NCI-H2081 treated with DMSO at 0.1 percent for 48 hours (cell line): ENCODE measurements around the gene LMO7.

Source experiments
- DNase-seq: peaks from one replicate; lab custom pipeline; 2025; lab: John Stamatoyannopoulos, UW

LMO7 gene

DNA sequence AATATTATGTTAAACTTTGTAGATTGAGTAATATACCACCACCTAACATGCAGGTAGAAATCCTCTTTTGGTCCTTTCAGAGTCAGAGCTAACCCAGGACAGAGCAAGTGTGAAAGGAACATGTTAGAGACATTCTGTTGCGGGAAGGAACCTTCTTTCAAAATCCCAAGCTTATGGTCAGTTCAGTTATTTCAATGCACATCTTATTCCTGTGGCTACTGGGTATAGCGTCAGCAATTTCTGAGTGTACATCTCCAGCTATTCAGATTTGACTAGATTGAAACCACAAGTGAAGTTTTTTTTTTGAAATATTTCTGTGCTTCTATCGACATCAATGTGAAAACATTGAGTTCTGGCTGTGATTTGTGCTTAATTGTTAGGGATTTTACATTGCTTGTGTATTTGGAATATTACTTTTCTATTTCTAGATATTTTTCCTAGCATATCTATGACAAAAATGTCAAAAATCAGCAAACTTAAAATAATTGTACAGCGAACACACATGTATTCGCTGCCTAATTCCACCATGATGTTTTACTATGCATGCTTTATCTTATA lies 165.3 kb downstream of the LMO7 start:
- DNase-seq = no peak

DNA sequence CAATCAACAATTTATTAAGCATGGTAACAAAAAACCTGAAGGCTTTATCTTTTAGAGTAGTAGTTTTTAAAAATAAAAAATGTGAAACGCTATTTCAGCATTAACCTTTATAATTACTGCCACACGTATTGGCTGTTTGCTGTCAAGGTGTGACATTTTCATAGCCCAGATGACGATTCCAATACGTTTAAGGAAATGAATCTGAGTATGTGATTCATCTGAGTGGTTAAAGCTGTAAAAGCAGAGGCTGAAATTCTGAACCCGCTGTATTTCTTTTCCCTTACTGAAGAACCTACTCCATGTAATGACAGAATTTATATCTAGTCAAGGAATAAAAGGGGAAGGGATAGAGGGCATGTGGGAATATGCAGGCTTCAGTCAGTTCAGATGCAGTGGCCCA lies 166.0 kb downstream of the LMO7 start:
- DNase-seq = no peak

DNA sequence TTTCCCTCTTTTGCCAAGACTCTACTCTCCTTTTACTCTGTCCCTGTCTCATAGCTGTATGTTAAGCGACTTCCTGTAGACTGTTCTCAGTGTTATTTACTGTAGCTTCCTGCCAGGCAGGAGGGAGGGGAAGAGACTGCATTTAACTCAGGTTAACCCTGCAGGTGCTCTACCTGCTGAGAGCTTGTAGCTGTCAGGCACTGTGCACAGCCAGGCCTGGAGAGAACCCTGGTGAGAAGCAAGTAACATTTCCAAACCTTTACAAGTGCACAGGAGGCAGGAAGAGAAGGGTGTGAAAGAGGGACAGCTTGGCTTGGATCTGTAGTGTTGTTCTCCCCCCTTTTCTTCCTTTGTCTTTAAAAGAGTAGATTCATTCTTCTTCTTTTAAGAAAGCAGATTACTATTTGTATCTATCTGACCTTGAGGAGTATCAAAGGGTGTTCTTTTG lies 167.1 kb downstream of the LMO7 start:
- DNase-seq = peak; percentile 44

DNA sequence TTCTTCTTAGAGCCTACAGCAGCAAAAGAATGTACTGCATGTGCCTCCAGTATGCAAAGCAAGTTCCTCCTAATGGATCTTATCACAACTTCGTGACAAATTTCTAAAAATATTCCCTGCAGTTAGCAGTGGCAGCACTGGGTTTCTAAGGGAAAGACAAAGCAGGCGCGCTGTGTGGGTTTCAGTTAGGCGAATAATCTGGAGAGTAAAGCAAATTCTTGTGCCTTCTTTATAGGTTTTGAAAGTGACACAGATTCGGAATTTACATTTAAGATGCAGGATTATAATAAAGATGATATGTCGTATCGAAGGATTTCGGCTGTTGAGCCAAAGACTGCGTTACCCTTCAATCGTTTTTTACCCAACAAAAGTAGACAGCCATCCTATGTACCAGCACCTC lies 167.9 kb downstream of the LMO7 start:
- no peak for DNase-seq

DNA sequence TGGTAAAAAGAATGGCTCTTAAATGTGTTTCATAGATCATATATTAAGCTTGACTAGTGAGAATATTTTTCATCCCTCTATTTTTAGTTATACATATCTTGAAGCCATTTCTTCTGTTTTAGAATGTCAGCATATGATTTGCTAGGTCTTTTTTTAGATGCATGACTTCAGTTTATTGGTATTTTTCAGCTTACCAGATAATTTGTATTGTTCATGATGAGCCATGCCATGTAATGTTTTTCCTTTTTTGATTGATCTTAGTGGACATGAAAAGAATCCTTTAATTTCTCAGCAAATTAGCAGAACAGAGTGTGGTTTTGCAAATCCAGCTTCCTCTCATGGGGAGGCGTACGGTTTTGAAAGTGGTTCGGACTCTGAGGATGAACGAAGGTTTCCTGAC lies 168.5 kb downstream of the LMO7 start:
- DNase-seq = no peak

DNA sequence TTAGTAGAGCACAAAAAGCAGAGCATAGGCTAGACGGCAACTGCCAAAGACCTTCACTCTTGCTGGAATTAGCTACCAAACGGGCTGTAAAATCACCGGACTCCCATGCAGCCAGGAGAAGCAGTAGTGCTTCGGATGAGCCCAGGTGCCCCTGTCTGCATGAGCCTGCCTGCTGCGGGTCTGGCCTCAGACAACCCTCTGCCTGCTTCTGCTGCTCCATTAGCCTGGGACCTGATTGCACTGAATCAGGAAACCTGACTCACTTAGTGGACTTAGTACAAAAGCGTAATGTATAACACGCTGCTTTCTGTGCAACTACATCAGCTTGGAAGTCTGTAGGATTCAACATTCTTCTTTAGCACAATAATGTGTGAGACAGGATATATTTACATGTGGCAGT lies 170.0 kb downstream of the LMO7 start:
- no peak for DNase-seq

DNA sequence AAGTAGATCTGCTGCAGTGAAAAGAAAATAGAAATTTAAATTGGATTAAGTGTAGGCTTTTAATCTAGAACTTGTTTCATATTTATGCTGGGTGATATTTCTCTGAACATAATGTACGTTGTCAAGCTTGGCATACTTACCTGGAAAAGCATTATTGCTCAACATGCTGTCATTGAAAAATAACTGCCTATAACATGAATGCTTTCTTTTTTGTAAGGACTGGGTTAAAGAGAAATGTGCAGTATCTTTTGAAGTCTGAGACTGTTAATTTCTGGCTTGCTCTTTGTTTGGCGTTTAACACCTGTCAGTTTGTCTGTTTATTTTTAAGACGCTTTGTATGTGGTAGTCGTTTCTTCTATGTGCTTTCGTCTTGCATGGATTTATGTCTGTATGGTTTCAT lies 175.2 kb downstream of the LMO7 start:
- no peak for DNase-seq

DNA sequence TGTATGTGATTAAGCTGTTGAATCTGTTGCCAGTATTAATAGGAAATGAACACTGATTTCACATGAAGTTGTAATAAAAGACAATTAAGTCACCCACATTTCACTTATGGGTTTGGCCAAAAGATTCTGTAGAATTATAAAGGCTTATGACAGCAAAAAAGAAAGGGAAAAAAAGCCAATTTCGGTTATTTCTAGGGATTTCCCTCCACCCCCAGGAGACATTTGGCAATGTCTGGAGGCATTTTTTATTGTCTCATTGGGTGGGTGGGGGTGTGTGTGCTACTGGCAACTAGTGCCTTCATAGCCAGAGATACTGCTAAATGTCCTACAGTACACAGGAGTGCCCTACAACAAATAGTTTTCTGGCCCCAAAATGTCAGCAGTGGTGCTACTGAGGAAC lies 175.7 kb downstream of the LMO7 start:
- no peak for DNase-seq

DNA sequence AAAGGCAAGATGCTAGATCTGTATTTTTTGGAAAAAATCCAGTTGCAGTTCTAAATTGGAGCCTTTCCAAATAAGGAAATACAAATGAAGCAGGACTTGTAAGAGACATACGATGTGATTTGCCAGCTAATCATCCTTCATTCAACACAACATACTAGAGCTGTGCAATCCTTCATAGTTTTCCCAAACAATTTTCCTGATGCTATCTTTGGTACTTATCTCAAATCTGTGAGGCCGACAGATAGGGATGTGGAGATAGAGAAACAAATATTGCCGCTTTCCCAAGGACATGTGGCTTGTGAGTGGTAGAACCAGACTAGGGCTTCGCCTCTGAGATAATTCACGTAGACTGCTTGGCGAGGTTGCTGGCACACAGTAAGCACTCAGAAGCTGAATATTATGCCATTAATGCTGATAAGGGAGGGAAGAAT lies 176.6 kb downstream of the LMO7 start:
- no peak for DNase-seq

DNA sequence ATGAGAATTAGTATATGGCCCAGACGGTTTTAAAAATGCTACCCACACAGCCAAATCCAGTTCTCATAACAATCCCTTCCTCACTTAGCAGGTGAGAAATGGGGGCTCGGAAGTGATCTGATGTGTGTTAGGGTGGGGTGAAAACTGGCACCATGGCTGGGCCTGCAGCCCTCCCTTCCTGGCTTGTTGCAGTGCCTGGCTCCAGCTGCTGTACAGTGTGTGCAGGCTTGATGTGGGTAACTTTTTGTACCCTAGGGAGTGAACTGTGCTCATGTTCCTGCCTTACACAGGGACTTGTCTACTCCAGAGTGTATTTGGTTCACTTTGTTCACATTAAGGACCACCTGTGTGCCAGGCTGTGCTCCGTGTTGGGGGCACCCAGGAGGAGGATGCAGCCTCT lies 177.2 kb downstream of the LMO7 start:
- no peak for DNase-seq

DNA sequence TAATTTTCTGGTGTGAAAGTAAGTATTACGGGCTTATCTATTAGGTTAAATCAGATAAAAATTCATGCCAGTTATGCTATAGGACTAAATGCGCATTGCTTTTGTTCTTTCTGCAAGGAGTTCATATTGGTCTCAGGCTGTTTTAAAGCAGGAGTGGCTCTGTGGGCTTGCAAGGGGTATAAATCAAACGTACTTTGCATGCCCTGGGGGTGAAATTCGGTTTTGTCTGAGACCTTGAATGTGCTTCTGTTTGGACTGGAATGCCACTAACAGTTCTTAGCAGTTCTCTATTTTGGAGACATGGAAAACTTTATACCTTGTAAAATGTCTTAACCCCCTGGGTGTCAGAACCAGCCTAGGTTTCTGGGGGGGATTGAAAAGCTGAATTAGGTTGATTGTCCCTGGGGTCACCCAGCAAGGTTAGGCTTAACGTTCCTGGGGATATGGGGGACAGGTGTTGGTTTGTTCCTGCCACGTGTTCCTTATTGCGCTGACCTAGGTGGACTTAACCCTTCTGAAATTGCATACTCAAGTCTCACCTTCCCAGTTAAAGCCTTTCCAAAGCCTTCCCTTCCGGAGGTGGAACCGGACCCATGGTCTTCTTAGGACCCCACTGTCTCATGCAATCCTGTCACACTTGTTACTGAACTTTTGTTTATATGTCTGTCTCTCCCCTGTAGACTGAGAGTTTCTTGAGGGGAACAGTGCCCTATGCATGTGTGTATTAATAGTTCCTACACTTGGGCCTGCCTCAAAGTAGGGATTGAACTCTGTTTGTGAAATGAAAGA lies 182.2 kb downstream of the LMO7 start:
- no peak for DNase-seq

DNA sequence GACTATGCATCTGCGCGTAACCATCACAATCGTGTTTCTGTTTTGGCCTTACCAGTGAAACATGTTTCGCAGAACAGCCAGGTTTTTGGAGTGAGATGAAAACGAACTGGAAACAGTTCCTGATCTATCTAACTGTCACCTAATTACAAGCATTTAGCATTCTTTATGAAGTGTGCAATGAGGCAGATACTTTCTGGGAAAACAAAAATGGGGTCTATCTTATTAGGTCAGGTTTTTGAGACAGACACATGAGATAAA lies 182.8 kb downstream of the LMO7 start:
- DNase-seq = no peak

DNA sequence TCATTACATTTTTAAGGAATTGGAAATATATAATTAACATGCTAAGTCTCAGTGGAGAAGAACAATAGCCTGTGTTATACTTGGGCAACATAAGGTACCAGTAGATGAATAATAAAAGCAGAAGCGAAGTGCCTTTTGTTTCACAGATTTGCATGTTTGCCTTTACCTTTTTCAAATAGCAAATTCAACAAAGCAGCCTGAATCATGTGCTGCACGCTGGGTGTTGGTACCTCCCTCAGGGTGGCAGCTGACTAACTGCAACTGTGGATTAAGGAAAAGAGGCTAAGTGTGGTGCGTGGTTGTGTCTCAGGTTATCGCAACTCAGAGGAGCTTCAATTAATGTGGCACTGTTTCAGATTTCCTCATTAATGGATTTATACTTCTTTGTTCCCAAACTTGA lies 189.0 kb downstream of the LMO7 start:
- DNase-seq = peak; percentile 14

DNA sequence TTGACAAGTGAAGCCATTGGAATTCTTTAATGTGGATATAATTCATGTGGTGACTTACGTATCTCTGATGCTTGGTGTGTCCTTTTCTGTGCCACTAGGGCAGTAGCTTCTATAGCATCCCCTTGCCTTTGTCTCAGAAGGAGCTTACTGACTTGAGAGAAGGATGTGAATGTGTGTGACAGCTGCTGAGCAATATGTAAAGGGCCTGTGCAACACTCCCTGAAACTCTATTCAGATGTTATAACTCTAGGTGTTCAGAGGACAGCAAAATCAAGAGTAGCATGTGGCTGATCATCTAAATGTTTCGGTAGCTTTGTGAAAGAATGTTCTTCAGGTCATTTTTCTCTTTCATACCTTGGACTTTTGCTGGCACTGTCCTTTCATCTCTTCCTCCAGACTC lies 189.5 kb downstream of the LMO7 start:
- DNase-seq = no peak

DNA sequence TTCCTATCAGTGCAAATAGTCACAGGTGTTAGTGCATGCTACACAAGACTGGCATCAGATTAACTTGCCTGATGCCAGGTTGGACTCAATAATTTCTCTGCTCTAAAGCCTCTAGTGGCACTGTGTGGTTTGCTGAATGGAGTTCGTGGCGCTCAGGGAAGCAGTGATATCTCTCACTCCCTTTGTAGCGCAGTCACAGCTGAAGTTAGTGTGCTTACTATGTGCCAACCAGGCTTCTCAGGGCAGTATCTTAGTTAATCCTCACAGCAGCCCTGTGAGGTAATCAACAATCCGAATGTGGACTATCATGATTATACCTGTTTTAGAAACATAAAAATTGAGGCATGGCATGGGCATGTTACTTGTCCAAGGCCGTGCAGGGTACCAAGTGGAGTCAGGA lies 190.3 kb downstream of the LMO7 start:
- no peak for DNase-seq

DNA sequence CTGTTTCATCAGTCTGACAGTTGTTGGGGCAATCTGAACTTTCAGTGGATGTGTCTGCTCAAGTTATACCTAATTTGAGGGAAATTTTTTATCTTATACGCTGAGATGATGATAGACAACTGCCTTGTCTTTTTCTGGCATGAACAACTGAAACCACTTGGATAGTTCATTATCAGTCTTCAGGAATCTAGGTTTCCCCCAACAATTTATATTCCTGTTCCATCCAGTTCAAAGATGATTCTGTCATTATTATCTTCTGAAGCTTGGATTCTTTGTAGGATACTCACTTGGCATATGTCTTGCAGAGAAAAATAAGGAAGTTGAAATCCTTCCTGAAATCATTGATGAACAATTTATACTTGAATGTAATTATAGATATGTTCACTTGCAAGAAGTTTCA lies 193.7 kb downstream of the LMO7 start:
- DNase-seq = no peak

DNA sequence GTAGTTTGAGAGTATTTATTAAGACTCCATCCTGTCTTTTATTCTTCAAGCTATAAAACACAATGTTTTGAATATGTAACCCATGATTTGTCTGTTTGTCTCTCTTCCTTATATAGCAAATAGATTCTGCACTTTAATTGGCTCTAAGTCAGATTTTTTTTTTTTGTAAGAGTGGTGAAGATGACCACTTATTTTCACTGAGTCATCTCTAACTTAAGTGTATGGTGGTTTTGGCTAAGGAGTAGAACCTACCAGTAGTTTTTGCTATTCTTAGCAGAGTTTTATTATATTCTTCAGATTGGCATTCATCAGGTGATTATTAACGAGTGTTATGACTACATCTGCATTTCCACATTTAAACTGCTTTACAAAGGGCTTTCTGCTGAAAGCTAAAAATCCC lies 194.7 kb downstream of the LMO7 start:
- no peak for DNase-seq

DNA sequence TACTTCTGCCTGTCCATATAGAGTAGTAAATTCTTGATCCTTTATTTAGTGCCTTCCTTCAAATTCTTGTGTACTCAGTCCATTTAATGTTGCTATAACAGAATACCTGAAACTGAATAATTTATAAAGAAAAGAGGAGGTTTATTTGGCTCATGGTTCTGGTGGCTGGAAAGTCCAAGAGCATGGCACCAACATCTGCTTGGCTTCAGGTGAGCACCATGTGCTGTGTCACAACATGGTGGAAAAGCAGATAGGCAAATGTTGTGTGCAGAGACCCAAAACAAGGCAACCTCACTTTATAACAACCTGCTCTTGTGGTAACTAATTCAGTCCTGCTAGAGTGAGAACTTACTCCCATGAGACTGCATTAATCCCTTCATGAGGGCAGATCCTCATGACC lies 195.3 kb downstream of the LMO7 start:
- no peak for DNase-seq

DNA sequence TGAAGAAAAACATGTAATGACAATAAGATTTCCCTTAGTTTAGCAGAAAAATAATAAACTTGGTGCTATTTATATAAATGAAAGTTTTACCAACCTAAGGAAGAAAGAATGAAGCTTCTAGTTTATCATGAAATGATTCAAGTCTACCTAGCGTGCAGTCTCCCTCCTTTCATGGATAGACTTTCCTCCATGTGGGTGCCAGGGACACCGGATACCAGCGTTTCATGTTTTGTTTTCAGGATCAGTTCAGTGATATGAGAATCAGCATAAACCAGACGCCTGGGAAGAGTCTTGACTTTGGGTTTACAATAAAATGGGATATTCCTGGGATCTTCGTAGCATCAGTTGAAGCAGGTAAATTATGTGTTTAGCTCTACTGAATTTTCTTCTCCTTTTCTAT lies 196.7 kb downstream of the LMO7 start:
- DNase-seq = no peak

DNA sequence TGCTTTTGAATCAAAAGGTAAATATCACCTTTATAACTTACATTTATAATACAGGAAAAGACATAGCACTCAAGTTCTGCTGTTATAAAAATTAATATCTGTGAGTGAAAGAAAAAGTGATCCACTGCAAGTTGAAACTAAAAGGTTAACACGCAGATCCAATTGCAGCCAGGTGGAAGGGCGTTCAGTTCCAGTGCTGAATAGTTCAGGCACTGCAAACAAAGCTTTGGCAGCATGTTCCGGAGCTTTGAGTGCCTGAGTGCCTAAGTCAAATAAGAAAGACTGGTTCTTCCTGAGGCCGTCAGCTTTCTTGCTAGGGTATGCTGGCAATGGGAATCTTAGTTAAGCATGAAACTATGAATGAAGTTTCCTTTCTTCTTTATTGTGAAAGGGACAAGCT lies 200.3 kb downstream of the LMO7 start:
- no peak for DNase-seq

DNA sequence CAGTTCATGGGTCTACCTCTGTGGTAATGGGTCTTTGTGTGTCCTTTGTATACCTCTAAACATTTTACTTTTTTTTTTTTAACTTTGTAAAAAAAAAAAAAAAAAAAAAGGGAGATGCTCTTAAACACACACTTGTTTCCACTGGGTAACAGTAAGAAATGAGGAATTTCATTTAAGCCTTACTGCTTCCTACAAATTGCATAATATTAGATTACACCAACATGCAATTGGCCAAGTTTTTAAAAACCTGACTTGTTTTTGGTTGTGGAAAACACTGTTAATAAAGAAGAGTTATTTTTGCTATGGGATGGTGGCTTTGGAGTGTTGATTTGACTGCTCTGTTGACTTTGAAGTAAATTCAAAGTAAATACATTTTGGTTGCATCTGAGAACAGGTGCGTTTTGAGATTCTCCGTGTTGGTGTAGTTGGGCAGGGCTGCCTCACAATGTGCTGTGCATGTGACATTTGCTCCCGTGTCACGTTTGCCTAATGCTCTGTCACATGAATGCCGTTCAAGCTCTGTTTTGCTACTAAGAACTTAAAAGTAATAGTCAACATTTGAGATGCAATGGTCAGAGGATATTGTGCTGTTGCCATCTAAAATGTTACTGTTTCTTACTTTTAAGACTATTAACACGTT lies 202.4 kb downstream of the LMO7 start:
- DNase-seq = no peak

DNA sequence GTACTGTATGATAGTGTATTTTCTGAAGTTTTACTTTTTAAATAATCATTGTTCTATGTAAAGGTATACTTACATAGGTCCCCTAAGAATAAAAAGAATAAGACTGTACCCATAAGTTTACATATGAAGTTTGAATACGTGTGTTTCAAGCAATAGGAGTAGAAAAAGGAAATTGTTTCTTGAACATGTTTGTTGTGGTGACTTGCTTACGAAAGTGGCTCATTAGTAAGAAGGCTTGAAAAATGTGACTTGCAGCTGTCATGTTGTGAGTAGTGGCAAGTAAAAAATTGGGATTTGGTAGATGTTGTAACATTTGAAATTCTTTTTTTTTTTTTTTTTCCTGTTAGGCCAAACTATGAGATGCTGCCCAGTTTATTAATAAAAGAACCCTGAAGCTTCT lies 203.3 kb downstream of the LMO7 start:
- no peak for DNase-seq

DNA sequence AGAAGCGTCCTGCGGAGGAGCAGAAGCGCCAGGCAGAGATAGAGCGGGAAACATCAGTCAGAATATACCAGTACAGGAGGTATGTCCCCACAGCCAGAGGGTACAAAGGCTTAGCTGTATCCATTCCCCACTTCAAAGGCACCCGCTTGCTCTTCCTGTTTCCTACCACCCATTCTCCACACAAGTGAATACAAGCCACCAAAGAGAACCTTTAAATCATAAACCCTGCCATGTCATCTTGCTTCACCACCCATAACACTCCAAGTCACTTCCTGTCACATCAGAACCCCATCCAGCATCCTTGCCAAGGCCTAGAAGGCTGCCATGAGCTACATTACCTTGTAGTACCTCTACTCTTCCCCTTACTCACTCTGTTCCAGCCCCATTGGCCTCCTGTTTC lies 205.8 kb downstream of the LMO7 start:
- no peak for DNase-seq

DNA sequence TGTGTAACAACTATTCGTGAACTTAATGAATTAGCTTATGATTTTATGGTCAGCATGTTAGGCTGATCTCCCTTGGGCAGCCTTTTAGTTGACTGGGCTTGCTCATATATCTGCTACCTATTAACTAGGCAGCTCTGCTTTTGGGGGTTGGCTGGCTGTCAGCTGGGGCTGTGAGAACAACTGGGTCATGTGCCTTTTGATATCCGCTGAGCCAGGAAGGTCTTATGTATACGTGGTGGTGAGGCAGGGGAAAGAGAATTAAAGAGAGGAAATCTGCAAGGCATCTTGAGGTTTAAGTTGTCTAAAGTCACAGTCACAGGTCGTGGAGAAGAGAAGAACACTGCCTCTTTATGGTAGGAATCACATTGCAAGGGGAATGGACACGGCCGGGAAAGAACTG lies 206.9 kb downstream of the LMO7 start:
- DNase-seq = no peak
